NCI-H146 treated with DMSO at 0.1 percent for 48 hours (cell line): ENCODE measurements around the gene CTSE.

Experiments
- DNase-seq: peaks from one replicate; lab custom pipeline; 2025; ENCODE audit not compliant: unreplicated experiment; lab: John Stamatoyannopoulos, UW

CTSE gene

DNA sequence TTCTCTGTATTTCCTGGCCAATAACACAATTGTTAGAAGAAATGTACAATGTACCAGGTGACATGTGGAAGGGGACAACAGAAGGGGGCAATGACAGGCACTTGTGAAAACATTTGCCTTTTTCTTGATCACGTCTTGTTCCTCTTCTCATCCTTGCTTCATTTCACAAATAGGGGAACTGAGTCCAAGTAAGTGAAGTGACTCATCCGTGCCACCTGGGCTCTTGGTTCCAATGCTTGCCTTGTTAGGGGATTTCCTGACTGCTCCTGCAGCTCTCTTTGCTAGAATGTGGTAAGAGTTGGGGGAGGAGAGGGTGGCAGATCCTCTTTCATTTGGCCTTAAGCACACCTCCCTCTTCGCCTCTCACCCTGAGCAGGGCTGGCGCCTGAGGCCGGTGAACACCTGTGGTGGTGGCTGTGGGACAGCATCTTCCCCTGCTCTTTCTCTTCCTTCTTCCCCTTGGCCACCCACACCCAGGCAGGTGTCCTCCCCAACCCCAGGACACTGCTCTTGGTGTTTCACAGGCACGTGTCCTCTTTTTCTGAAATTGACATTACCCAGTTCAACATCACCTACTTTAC, 27.1 kb upstream of the CTSE start:
- no peak for DNase-seq

DNA sequence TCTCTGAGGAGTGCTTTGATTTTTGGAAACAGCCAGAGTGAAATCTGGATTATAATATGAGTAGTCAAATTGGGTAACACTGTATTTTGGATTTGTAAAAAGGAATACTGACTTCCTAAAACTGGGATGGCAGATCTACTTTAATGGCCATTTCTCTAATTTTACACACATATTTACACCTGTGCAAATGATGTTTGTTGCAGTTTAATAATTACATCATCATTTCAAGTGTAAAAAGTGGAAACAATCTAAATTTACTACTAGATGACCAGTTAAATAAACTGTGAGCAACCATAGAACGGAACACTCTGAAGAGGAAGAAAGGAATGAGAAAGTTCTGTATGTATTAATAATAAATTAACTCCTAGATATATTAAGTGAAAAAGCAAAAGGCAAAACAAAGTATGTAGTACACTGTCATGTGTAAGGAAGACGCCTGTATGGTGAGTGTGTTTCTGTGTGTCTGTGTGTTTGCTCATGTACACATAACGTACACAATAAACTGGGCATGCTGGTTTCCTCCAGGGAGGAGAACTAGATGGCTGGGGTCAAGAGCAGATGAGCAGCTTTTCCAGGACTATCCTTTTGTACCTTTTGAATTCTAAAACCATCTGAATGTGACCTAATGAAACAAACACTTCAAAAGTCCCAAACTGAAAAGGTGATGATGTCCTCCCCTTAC, 26.4 kb upstream of the CTSE start:
- no peak for DNase-seq

DNA sequence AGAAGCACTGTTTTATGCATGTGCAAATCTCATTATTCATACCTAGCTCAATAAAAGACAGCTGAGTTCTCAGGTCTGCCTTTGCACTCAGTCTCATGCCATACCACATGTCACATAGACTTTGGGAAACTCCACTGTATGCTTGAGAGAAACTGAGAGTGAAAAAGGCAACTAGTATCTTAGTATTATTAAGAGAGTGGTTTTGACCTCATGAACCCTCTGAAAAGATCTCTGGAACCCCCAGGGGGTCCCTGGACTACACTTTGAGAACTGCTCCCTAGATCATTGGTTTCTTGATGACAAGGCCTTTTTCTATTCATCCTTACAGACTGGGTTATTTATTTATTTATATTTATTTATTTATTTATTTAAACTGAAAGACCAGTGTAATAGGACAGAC, 25.6 kb upstream of the CTSE start:
- DNase-seq: no peak

DNA sequence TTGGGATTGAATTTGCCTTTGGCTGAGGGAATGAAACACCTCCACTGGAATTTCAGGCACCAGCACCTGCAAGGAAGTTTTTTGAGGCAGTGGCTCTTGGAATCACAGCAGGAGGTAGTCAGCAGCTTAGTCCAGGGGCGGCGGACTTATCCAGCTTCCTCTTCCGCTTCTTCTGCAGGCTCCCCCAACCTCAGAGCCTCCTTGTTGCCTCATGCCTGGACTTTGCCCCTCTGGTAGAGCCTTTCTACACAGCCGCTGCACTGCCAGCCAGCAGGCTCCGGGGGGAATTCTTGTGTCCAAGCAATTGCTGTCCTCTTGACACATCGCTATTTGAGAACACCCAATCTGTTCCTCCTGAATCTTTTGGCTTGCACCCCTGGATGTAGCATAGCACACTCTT, 24.9 kb upstream of the CTSE start:
- no peak for DNase-seq

DNA sequence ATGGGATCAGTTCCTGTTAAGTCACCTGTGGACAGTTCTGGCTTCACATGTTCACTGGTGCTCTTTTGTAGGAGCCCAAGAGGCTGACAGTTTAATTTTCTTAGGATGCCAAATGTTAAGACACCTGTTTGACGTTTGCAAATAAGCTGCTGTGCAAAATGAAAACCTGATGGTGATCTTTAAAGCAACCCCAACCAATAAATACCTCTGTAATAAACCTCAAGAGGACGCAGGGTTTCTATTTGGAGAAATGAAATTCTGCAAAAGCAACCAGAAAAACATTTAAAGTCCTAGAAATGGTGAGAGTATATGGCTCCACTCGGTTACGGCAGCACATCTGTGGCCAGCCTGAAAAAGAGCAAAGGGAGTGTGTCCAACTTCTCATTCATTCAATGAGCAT, 23.6 kb upstream of the CTSE start:
- DNase-seq: no peak

DNA sequence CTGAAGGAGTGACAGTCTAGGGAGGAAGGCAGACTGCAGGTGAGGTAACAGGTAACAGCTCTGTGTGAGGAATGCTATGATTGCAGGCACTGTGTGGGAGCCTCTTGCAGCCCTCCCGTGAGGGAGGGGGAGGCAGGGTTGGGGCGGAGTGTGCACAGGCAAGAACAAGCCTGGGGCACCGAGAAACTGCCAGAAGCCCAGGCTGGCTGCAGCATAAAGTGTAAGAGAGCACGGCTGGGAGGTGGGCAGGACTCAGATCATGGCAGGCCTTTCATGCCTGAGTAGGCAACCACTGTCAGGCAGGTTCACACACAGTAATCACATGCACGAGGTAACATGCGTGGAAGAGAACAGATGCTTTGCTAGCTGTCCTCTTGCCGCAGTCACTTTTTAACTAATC, 17.9 kb upstream of the CTSE start:
- DNase-seq: no peak

DNA sequence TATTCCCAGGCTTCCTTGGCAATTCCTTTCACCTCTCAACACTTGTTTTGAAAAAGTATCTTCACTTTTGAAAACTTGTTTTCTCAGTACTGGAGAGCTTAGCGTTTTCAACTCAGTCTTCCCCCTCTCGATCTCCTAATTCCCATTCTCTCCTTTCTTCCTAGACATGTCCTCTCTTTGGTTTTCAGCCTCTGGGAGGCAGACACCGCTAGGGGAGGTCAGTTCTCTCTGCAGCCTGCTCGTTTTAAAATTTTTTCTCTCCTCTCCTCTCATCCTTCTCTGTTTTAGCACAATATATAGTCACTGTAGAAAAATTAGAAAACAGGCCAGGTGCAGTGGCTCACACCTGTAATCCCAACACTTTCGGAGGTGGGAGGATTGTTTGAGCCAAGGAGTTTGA, 16.6 kb upstream of the CTSE start:
- DNase-seq: no peak

DNA sequence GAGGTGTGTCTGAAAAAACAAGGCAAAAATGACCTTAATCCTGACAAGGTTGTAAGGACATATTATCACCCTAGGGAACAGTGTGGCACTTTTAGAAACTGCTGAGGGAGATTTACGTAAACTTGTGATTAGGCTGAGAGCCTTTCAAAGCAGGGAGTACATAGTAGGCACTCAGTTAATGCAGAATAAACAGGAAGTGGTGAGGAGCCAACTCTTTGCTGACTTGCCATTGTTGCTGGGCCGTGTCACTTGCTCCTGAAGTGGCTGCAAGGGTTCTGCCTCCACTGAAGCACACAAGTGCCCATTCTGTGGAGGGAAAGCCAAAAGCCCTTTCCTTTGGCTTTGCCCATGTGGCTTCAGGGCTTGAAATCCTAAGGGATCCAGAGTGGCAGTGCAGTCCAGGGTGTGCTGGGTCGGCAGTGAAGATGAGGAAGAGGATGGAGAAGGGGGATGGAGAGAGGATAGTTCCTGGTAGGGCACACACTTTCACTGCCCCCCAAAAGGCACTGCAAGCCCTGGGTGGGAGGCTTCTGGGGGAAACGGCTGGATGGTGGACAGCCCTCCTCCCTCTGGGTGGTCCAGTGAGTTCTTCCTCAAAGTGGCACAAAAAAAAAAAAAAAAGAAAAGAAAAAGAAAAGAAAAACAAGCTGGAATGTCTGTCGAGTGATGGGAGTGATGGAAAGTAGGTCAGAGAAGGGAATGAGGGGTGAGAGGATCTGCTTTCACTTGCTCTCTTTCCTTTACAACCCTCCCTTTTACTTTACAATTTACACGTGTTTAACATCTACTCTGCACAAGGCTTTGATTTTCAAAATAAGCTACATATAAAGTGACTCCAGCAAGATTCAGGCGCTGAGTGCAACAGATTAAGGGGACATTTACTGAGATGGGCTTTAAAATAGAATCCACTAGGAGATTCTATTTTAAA, 15.6 kb upstream of the CTSE start:
- no peak for DNase-seq

DNA sequence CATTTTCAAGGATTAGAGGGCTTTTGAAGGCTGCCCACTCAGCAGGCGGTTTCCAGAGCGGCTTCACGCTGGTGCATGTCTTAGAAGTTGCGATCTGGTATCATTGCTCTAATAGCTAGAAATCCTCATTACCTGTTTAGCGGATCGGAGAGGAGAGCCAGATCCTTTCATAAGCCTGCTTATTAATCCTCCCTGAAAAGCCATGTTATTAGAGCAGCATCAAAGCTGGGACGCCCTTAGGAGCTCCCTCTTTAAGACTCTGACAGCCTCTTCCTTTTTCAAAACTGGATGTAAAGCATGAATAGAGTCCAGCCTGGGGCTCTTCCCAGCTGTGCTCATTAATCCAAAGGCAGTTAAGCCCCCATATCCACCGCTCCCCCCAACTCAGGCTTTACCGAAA, 13.9 kb upstream of the CTSE start:
- no peak for DNase-seq

DNA sequence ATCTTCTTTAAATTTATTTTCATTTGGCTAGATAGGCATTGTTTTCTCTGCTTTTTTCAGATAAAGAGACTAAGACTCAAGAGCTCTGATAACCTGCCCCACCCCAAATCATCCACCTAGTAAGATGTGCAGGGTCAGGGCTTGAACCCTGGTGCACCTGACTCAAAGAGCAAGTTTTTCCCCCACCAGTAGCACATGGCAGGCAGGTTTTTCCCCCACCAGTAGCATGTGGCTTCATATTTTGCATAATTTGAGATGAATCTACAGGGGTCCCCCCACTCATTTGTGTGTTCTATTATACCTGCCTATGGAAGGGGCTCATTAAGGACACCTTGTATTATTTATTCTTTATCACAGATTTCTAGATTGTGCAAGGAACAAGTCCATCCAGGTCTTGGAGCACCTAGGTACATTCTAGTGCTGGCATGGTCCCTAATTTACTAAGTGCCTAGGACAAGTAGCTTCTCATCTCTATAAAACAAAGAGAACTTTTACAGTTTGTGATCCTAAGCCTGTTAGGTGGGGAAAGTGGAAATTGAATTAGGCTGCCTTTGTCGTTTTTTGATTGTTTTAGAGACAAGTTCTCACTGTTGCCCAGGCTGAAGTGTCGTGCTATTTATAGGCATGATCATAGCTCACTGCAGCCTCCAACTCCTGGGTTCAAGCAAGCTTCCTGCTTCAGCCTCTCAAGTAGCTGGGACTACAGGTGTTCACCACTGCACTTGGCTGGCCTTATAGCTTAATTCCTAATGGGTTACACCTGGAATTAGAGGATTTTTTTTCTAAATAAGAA, 13.2 kb upstream of the CTSE start:
- DNase-seq: no peak

DNA sequence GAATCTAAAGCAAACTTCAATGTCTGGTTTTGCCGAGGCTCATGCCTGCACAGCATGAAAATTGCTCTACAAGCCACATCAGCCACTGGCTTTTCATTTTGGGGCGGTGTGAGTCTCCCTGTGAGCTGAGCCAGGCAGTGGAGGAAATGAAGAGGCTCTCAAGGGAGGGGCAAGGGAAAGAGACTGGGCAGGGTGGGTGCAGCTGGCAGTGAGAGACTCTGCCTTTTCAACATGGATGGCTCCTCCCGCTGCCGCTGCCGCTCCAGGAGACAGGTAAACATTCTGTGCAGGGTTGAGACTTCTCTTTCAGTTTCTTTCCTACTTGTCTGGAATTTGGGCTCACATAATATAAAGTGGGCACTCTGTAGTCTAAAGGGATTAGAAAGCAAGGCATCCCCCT, 11.3 kb upstream of the CTSE start:
- peak; percentile 33 for DNase-seq

DNA sequence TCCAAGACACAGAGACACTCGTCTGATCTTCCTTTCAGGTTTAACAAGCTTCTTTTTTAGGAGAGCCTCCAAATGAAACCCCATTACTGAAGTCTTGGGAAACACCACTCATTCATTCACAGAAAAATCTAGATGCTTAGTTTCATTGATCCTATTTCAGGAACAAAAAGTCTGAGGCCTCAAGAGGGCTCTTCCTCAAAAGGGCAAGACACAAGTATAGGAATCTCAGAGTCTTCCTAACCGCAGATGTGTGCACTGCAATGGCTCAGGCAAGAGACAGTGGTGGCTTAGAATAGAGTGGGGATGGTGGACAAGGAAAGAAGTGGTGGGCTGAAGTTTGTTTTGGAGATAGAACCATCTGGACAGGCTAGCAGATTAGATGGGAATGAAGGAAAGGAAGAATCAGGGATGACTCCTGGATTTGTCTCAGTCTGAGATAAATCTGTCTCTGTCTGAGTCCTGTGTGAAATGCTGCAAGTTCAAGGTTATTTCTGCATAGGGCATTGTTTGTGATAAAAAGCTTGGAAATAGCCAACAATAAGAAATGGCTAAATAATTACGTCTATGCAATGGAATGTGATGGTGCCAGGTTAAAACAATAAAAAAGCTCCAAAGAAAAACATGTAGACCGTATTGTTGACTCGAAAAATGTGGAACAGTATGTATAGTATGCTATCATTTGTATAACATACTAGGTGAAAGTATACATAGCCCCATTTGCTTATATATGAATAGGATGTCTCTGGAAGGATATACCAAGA, 8.9 kb upstream of the CTSE start:
- no peak for DNase-seq

DNA sequence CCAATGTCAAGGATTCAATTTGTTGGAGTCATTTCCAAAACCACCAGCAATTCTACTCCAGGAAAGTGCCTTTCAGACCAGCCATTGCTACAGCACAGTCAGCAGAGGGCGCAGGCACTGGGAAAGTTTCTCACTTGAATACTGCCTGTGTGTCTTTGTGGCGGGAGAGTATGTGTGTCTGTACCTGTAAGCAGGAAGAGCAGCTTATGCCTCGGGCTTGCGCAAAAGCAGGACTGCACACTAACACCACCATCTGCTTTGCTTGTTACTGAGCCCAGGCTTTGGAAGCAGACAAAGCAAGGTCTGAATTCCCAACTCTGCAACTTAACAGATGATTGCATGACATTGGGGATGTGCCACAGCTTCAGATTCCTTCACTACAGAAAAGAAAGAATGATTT, 7.0 kb upstream of the CTSE start:
- DNase-seq: peak; percentile 83

DNA sequence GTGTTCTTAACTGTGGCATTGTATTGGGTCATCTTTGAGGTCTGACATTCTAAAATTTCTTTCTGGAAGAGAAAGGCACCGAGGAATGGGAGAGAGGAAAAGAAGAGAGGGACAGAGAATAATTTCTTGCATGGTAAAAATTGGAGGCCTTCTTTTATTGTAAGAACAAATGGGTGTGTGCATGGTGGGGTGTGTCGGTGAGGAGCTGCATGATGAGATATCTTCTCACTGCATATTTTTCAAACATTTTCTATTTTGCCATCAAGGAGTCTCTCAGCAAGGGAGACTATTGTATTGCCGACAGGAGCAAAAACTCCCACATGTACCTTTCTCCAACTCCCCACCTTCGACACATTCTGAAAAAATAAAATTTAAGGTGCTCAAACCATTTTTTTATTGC, 6.5 kb upstream of the CTSE start:
- no peak for DNase-seq

DNA sequence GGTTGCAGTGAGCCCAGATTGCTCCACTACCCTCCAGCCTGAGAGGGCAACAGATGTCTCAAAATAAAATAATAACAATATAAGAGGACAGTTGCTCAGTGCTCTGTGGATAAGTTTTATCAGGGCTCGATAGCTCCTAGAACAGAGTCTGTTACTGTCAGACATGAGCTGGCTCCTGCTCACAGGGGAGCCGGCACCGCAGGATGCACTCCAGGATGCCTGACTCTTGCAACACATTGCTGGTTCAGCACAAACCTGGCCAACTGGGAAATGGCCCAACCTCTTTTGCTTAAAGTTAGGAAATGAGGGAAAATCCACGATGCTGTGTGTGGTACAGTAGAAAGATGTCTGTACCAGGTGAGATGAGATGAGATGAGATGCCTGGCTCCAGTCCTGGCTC, 5.8 kb upstream of the CTSE start:
- DNase-seq: no peak

DNA sequence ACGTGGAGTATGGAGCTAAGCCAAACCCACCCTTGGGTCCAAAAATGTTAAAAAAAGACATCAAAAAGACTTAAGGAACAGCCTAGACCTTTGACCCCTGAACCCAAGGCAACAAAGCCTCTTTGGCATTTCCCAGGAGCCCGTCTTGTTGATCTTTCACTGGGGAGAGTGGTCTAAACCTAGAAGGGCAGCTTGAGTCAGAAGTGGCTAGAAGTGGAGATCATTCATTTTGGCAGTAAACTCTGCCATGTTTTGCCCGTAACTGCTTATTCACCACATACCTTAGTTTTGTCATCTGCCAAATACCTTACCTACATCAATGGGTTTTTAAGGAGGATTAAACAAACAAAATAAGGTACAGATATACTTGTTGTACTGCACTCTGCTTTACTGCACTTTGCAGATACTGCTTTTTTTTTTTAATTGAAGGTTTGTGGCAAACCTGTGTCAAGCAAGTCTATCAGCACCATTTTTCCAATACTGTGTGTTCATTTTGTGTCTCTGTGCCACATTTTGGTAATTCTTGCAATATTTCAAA, 1.7 kb upstream of the CTSE start:
- no peak for DNase-seq

DNA sequence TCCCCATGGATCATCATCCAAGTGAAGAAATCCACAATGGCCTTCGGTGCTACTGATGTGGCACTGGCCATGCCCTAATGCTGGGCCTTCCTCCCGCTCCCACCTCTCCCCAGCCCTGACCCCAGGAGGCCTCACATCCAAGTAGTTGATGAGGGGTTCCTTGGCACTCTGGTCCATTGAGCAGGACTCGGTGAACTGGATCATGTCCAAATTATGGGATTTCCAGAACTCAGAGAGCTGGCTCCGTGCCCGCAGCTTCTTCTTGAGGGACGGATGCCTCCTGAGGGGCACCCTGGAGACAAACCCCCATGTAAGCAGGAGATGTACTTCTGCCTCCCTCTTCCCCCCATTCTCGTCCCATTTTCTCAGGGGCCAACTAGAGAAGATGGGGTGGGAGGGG, 929 bp downstream of the CTSE start:
- DNase-seq: no peak

DNA sequence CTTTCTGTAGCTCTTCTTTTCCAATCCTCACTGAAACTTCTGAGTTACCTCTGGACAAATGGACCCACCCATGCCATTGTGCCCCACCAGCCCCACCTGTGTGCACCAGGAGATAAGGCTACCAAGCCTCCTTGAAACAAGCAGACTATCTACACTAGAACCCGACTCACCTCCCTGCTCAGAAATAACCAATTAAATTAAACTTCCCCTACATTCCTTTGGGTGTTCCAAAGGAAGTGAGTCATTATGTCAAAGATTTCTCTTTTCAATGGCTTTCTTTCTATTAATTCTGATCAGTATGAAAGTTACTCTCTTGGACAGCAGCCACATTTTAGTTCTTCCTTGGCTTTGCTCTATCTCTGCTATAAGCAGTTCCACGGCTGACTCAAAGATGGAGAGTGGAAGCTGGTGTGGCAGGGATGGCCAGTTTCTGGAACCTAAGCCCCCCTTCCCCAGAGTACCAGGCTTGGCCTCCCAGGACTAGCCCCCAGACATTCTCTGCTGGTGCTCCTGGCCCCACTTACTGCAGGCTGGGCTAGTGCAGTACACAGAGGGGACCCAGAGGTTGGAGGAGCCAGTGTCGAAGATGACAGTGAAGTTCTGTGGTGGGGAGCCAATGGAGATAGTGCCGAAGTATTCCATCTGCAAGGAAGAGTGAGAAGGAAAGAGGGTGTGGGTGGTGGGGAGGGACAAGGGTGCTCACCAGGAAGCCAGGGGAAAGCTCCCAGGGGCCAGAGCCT, 1.9 kb downstream of the CTSE start:
- no peak for DNase-seq

DNA sequence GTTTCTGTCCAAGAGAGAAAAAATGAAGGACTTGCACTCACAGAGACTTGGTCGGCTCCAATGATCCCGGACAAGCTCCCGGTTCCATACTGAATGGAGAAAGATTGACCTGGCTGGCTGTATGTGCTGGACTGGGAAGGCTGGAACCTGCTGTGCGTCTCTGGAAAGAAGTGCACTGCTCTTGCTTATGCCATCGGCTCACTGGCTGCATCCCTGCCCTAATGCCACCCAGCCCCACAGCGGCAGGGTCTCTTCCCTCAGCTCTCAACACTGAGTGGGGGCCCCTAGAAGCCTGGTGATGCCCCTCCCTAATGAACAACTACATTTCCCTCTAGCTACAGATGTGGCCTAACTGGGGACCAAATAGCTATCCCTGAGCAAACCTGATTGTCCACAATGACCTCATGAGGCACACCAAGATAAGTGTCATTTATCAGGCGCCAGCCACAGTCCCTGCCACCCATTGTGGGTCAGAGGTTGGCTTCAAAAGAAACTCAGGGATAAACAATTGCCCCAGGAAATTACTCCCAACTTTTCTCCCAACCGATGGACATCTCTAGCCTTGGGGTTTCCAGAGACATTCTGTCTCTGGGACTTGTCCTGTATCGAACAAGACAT, 2.6 kb downstream of the CTSE start:
- no peak for DNase-seq
